Ishikawa (cell line): ENCODE results near the gene DUSP15.

Experiments
- CEBPB ChIP-seq: IDR thresholded peaks from 2 replicates; pipeline ENCODE4 v1.6.1; 2012
- CREB1 ChIP-seq: IDR thresholded peaks from 2 replicates; pipeline ENCODE4 v1.6.1; 2012; ENCODE audit warnings: low read depth
- EGR1 ChIP-seq: IDR thresholded peaks from 2 replicates; pipeline ENCODE4 v1.6.1; 2012
- EP300 ChIP-seq: IDR thresholded peaks from 2 replicates; pipeline ENCODE4 v1.6.1; 2012; ENCODE audit warnings: borderline replicate concordance
- FOXM1 ChIP-seq: IDR thresholded peaks from 2 replicates; pipeline ENCODE4 v1.6.1; 2012; ENCODE audit warnings: low read depth, borderline replicate concordance
- MAX ChIP-seq: IDR thresholded peaks from 2 replicates; pipeline ENCODE4 v1.6.1; 2012
- NFIC ChIP-seq: IDR thresholded peaks from 2 replicates; pipeline ENCODE4 v1.6.1; 2012
- RAD21 ChIP-seq: IDR thresholded peaks from 2 replicates; pipeline ENCODE4 v1.6.1; 2012; ENCODE audit warnings: low read depth
- REST ChIP-seq: IDR thresholded peaks from 2 replicates; pipeline ENCODE4 v1.6.1; 2012; ENCODE audit warnings: low read depth, mild to moderate bottlenecking
- TAF1 ChIP-seq: IDR thresholded peaks from 2 replicates; pipeline ENCODE4 v1.6.1; 2012; ENCODE audit warnings: low read depth, mild to moderate bottlenecking
- TCF12 ChIP-seq: IDR thresholded peaks from 2 replicates; pipeline ENCODE4 v1.6.1; 2012; ENCODE audit warnings: low read depth
- TEAD4 ChIP-seq: IDR thresholded peaks from 2 replicates; pipeline ENCODE4 v1.6.1; 2012
- USF1 ChIP-seq: IDR thresholded peaks from 2 replicates; pipeline ENCODE4 v1.6.1; 2012
- YY1 ChIP-seq: IDR thresholded peaks from 2 replicates; pipeline ENCODE4 v1.6.1; 2012; ENCODE audit warnings: low read depth
- ZBTB7A ChIP-seq: IDR thresholded peaks from 2 replicates; pipeline ENCODE4 v1.6.1; 2012; ENCODE audit warnings: low read depth

Gene DUSP15

GRCh38 chr20:31843288-31843687 lies 27.0 kb downstream of the DUSP15 start:
- TF ChIP-seq TCF12 (no peak), REST (no peak), TAF1 (no peak), FOXM1 (no peak), RAD21 (no peak), ZBTB7A (no peak), YY1 (no peak), CEBPB (no peak), CREB1 (no peak), MAX (no peak; the same call in 1 of the 2 replicates), NFIC (no peak), EP300 (no peak), EGR1 (no peak)

- TF ChIP-seq RAD21 (no peak), USF1 (no peak), NFIC (peak; percentile 79), TAF1 (no peak), EGR1 (no peak), TCF12 (peak; percentile 89), ZBTB7A (0 out of 2 replicates have a peak, but pooled peaks have one; percentile 17), FOXM1 (peak; percentile 77), CEBPB (no peak), REST (no peak), YY1 (no peak), MAX (peak; percentile 26; the same call in 1 of the 2 replicates), EP300 (peak; percentile 95), TEAD4 (0 out of 2 replicates have a peak, but pooled peaks have one; percentile 14), CREB1 (no peak)
Observed at GRCh38 chr20:31842471-31843157, 27.7 kb downstream of the DUSP15 start.

GRCh38 chr20:31841928-31842327 lies 28.4 kb downstream of the DUSP15 start:
- TF ChIP-seq TEAD4: peak; percentile 82
- peak; percentile 93 for TF ChIP-seq EP300
- TF ChIP-seq TAF1: no peak; the same call in 1 of the 2 replicates
- TF ChIP-seq EGR1: no peak
- no peak for TF ChIP-seq YY1
- TF ChIP-seq CEBPB: no peak
- 0 out of 2 replicates have a peak, but pooled peaks have one; percentile 25 for TF ChIP-seq MAX
- TF ChIP-seq REST: no peak
- peak; percentile 69; the same call in 1 of the 2 replicates for TF ChIP-seq FOXM1
- TF ChIP-seq TCF12: peak; percentile 92
- TF ChIP-seq ZBTB7A: peak; percentile 53; the same call in 1 of the 2 replicates
- 0 out of 2 replicates have a peak, but pooled peaks have one; percentile 8 for TF ChIP-seq RAD21
- peak; percentile 60 for TF ChIP-seq USF1
- TF ChIP-seq CREB1: no peak
- peak; percentile 93 for TF ChIP-seq NFIC
